Cardiac muscle cell (in vitro differentiated cells and primary cell): Measurements from ENCODE around the gene TARBP1. TPM values are rescaled to one million over a fixed set of nuclear protein-coding genes. Genes with fewer than 3 reads are reported as not detected.
A peak's percentile ranks its signal among the peaks of the same experiment; 100 is the strongest.

ENCODE experiments used
- DNase-seq, 2 donors: peaks; one replicate each; pipeline versions ENCODE4 v3.0.0 to v3.0.0-alpha.2; 2010 to 2017; ENCODE audit warnings: low read depth in 1 of 2, low spot score in 1 of 2
- H3K27ac ChIP-seq: fragments of 200-600 bp; sonication (generic); 2 replicates; pipeline ENCODE4 v1.5.1; 2016
- H3K27me3 ChIP-seq: fragments of 200-600 bp; sonication (generic); 2 replicates; pipeline ENCODE4 v1.6.0; 2016; ENCODE audit warnings: control low read depth
- H3K36me3 ChIP-seq: fragments of 200-600 bp; sonication (generic); 2 replicates; pipeline ENCODE4 v1.5.1; 2016; ENCODE audit warnings: control low read depth
- H3K4me1 ChIP-seq: fragments of 200-600 bp; sonication (generic); 2 replicates; pipeline ENCODE4 v1.8.1; 2017; ENCODE audit warnings: low read depth, mild to moderate bottlenecking, mixed run types
- H3K4me3 ChIP-seq: fragments of 200-600 bp; sonication (generic); 2 replicates; pipeline ENCODE4 v1.5.1; 2016; ENCODE audit warnings: mild to moderate bottlenecking
- H3K9me3 ChIP-seq: fragments of 200-600 bp; sonication (generic); 2 replicates; pipeline ENCODE4 v1.5.1; 2017; ENCODE audit warnings: low read depth, mild to moderate bottlenecking, control low read depth
- polyA plus RNA-seq: library from polyadenylated mRNA; unstranded; fragments of >200 nt; fragmentation: Nextera tagmentation; extraction: Ambion mirVana; gene quantifications from 2 replicates; pipeline ENCODE4 v1.2.1, GENCODE V29; 2016
- total RNA-seq: library from RNA; depleted of rRNA; stranded (reverse); fragments of >200 nt; gene quantifications from 2 replicates; pipeline ENCODE4 v1.2.3, GENCODE V29; 2016
- TF ChIP-seq, protein P1 (sequence below): IDR thresholded peaks from 2 replicates; pipeline ENCODE4 v1.5.1; 2012; ENCODE audit warnings: low read depth, mild to moderate bottlenecking, low read length

TARBP1 gene
- total and polyA plus RNA-seq, 2 experiments from 2014 or later: 25.6 to 34.3 TPM

DNA sequence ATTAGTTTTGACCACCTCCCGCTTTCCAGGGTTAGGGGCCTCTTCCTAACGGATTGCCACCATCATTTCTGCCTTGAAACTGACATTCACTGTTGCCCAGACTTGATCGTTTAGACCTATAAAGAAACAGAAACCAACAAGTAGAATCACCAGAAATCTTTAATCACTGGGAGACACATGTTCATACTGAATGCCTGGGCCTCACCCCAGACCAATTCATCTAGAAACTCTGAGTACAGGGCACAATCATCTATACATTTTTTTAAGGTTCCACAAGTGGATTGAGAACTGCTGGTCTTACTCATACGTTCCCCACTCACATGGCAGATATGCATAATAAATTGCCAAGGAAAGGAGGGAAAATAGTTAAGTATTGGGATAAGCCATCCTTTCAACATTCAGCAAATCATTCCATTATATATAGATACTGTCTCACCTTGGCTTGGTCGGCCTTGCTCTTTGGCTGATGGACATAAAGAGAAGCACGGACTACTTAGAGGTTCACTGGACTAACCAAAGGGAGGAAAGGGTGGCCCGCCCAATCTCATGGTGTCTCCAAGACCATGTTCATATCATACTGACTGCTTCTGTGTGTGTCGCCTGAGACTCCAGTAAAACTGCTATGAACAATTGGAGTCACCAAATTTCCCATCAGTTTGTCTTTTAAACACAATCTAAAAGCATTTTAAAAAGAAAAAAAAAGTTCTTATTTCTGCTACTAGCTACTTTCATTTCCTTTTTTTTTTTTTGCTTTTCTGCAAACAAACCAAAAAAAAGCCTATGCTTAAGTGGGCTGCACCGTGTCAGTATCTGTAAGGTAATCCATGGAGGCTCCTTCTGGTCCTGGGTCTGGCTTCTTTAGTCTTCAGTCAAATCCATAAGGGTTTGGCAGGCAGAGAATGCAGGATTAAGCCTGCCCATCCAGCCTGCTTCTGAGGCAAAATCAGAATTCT is 9.4 kb upstream of the TARBP1 start:
- DNase-seq: no peak
- TF ChIP-seq, protein P1, sequence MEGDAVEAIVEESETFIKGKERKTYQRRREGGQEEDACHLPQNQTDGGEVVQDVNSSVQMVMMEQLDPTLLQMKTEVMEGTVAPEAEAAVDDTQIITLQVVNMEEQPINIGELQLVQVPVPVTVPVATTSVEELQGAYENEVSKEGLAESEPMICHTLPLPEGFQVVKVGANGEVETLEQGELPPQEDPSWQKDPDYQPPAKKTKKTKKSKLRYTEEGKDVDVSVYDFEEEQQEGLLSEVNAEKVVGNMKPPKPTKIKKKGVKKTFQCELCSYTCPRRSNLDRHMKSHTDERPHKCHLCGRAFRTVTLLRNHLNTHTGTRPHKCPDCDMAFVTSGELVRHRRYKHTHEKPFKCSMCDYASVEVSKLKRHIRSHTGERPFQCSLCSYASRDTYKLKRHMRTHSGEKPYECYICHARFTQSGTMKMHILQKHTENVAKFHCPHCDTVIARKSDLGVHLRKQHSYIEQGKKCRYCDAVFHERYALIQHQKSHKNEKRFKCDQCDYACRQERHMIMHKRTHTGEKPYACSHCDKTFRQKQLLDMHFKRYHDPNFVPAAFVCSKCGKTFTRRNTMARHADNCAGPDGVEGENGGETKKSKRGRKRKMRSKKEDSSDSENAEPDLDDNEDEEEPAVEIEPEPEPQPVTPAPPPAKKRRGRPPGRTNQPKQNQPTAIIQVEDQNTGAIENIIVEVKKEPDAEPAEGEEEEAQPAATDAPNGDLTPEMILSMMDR: no peak
- Histone ChIP-seq H3K4me1 (peaks cover 16% of the 10 kb centered on the region), H3K27me3 (peaks cover 10% of the 10 kb centered on the region), H3K36me3 (no peaks in the 10 kb centered on the region), H3K4me3 (no peak overlapping the region), H3K9me3 (no peaks in the 10 kb centered on the region), H3K27ac (no peak overlapping the region)

DNA sequence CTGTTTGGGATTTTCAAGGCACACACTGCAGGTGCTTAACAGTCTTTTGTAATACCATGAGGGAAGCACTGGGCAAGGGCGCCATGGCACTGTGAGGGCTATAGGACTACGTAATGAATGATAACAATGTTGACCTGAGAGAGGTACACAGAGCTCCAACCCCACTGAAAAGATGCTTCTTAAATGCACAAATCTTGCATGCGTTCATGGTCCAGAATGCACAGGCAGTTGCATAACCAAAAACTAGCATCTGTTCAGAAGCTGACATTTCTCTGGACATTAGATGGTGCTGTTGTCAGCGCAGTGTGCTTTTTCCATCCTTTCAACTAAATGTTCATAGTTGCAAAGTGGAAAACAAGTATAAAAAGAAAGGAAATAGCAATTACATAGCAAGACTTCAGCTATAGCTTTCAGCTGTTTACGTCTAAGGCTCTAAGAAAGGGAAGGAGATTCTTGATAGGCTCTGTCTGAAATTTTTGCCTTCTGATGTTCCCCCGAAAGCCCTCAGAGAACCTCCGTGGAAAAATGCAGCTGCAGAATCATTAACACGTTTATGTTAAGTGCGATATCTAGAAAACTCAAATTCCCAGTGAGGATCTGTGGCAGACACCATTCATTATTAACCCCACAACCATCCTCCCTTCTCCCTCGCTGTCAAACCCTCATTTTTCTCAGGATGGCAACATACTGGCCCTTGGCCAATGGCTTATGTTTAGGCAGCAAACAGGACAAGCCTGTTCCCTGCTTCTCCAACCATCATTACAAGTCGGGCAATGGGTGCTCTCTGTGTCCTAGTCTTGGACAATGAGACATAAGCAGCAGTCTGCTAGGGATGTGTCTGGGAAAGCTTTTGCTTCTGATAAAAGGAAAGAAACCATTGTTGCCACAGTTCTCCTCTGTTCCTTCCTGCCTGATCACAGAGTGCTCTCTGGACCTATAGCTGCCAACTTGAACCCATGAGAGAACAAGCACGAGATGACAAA is 8.2 kb upstream of the TARBP1 start:
- no peaks in the 10 kb centered on the region for H3K36me3 ChIP-seq
- H3K4me1 ChIP-seq: peaks cover 16% of the 10 kb centered on the region
- TF ChIP-seq, protein P1: peak; percentile 75
- no peak overlapping the region for H3K4me3 ChIP-seq
- H3K9me3 ChIP-seq: no peaks in the 10 kb centered on the region
- H3K27ac ChIP-seq: no peak overlapping the region
- DNase-seq: peak; percentile 40 to 89
- peaks cover 22% of the 10 kb centered on the region for H3K27me3 ChIP-seq

- DNase-seq: no peak
- no peak overlapping the region for H3K27ac ChIP-seq
- H3K4me3 ChIP-seq: no peak overlapping the region
- H3K36me3 ChIP-seq: no peaks in the 10 kb centered on the region
- TF ChIP-seq, protein P1: no peak
- peaks cover 5% of the 10 kb centered on the region for H3K4me1 ChIP-seq
- H3K9me3 ChIP-seq: no peaks in the 10 kb centered on the region
- peaks cover 33% of the 10 kb centered on the region for H3K27me3 ChIP-seq
Measured at GRCh38 chr1:234484991-234485739, 6.2 kb upstream of the TARBP1 start.

- Histone ChIP-seq H3K4me1 (peaks cover 5% of the 10 kb centered on the region), H3K27me3 (peaks cover 33% of the 10 kb centered on the region), H3K4me3 (no peak overlapping the region), H3K9me3 (no peaks in the 10 kb centered on the region), H3K27ac (no peak overlapping the region), H3K36me3 (no peaks in the 10 kb centered on the region)
- DNase-seq: no peak
- TF ChIP-seq, protein P1: no peak
Measured at GRCh38 chr1:234484218-234484617, 5.2 kb upstream of the TARBP1 start.

- Histone ChIP-seq H3K9me3 (no peaks in the 10 kb centered on the region), H3K27ac (no peak overlapping the region), H3K36me3 (no peaks in the 10 kb centered on the region), H3K4me3 (no peak overlapping the region), H3K27me3 (peaks cover 33% of the 10 kb centered on the region), H3K4me1 (no peaks in the 10 kb centered on the region)
- no peak for DNase-seq
- TF ChIP-seq, protein P1: no peak
Measured at GRCh38 chr1:234481771-234482170, 2.8 kb upstream of the TARBP1 start.
